ENCODE results near the gene PIP5K1C. TPM values are rescaled to one million over a fixed set of nuclear protein-coding genes. Genes with fewer than 3 reads are reported as not detected.

PIP5K1C gene
- total RNA-seq, 6 experiments from 2014 or later: 73.8 to 95.6 (median 78.7) TPM

GRCh38 chr19:3627351-3627723 is 72.9 kb downstream of the PIP5K1C start:
- no peak for DNase-seq
- Mint-ChIP-seq H3K27ac (peak overlapping the region; percentile 99; the same call in 1 of the 2 replicates), H3K4me3 (peak overlapping the region; percentile 97), H3K4me1 (ENCODE audit: low read depth) (peaks cover 16% of the 10 kb centered on the region), H3K9me3 (no peaks in the 10 kb centered on the region), H3K36me3 (ENCODE audit: low read depth) (0 out of 2 replicates have a peak, but pooled peaks cover 6% of the 10 kb centered on the region), H3K27me3 (ENCODE audit: insufficient read depth) (peaks cover 18% of the 10 kb centered on the region)
- no peak for TF ChIP-seq CTCF (IDR thresholded peaks at IDR 0.05)

GRCh38 chr19:3626473-3627350 is 73.6 kb downstream of the PIP5K1C start, which contains the start of gene CACTIN:
TSS of gene CACTIN (minus strand) at chr19:3626790. CDS start at chr19:3626762, 28 bp downstream.
- peak; percentile 97 for DNase-seq
- Mint-ChIP-seq H3K4me3 (peak within 1 kb of the TSS; percentile 97), H3K4me1 (ENCODE audit: low read depth) (peaks cover 16% of the 10 kb centered on the region), H3K27ac (peak within 1 kb of the TSS; percentile 99), H3K36me3 (ENCODE audit: low read depth) (0 out of 2 replicates have a peak, but pooled peaks cover 9% of the 10 kb centered on the region), H3K9me3 (no peaks in the 10 kb centered on the region), H3K27me3 (ENCODE audit: insufficient read depth) (peaks cover 17% of the 10 kb centered on the region)
- TF ChIP-seq CTCF (IDR thresholded peaks at IDR 0.05): no peak

GRCh38 chr19:3625996-3626472 is 74.2 kb downstream of the PIP5K1C start:
- H3K36me3 Mint-ChIP-seq (ENCODE audit: low read depth): 0 out of 2 replicates have a peak, but pooled peaks cover 9% of the 10 kb centered on the region
- DNase-seq: no peak
- H3K4me1 Mint-ChIP-seq (ENCODE audit: low read depth): peaks cover 16% of the 10 kb centered on the region
- H3K27ac Mint-ChIP-seq: peak overlapping the region; percentile 99
- TF ChIP-seq CTCF (IDR thresholded peaks at IDR 0.05): no peak; the same call in 1 of the 2 replicates
- H3K4me3 Mint-ChIP-seq: peak overlapping the region; percentile 97
- peaks cover 16% of the 10 kb centered on the region for H3K27me3 Mint-ChIP-seq (ENCODE audit: insufficient read depth)
- no peaks in the 10 kb centered on the region for H3K9me3 Mint-ChIP-seq

- no peak for TF ChIP-seq CTCF (IDR thresholded peaks at IDR 0.05)
- Mint-ChIP-seq H3K27me3 (ENCODE audit: insufficient read depth) (peaks cover 13% of the 10 kb centered on the region), H3K4me3 (no peak overlapping the region), H3K9me3 (no peaks in the 10 kb centered on the region), H3K4me1 (ENCODE audit: low read depth) (peaks cover 16% of the 10 kb centered on the region), H3K36me3 (ENCODE audit: low read depth) (peaks cover 9% of the 10 kb centered on the region; the same call in 1 of the 2 replicates), H3K27ac (no peak overlapping the region)
- DNase-seq: no peak
Measured at GRCh38 chr19:3623716-3624115, 76.6 kb downstream of the PIP5K1C start.

GRCh38 chr19:3622224-3622623 is 78.0 kb downstream of the PIP5K1C start:
- peaks cover 12% of the 10 kb centered on the region for H3K27me3 Mint-ChIP-seq (ENCODE audit: insufficient read depth)
- DNase-seq: no peak
- no peak overlapping the region for H3K27ac Mint-ChIP-seq
- no peaks in the 10 kb centered on the region for H3K9me3 Mint-ChIP-seq
- peaks cover 16% of the 10 kb centered on the region for H3K4me1 Mint-ChIP-seq (ENCODE audit: low read depth)
- peaks cover 9% of the 10 kb centered on the region; the same call in 1 of the 2 replicates for H3K36me3 Mint-ChIP-seq (ENCODE audit: low read depth)
- no peak overlapping the region for H3K4me3 Mint-ChIP-seq
- TF ChIP-seq CTCF (IDR thresholded peaks at IDR 0.05): no peak
